GM21529 (cell line): ENCODE data around the gene TSSC4.

Experiments used
- ATAC-seq: cut with Tn5 transposase; IDR thresholded peaks from one replicate; pipeline ENCODE4 v1.9.1; 2021; ENCODE audit not compliant: unreplicated experiment

TSSC4 gene

GRCh38 chr11:2385156-2386151, 15.1 kb upstream of the TSSC4 start:
- ATAC-seq, result peak; percentile 32

- ATAC-seq, result no peak
Measured at GRCh38 chr11:2386591-2386990, 14.0 kb upstream of the TSSC4 start.

- ATAC-seq, result no peak
Measured at GRCh38 chr11:2387266-2387987, 13.1 kb upstream of the TSSC4 start.

GRCh38 chr11:2388431-2389376, 11.8 kb upstream of the TSSC4 start:
- ATAC-seq, result no peak

GRCh38 chr11:2389377-2390026, 11.0 kb upstream of the TSSC4 start:
- ATAC-seq, result no peak

- no peak for ATAC-seq
Measured at GRCh38 chr11:2390091-2390724, 10.3 kb upstream of the TSSC4 start.

- ATAC-seq, result no peak
Measured at GRCh38 chr11:2390725-2391151, 9.8 kb upstream of the TSSC4 start.

GRCh38 chr11:2391181-2391975, 9.2 kb upstream of the TSSC4 start:
- no peak for ATAC-seq

GRCh38 chr11:2392241-2392959, 8.2 kb upstream of the TSSC4 start:
- ATAC-seq, result no peak

GRCh38 chr11:2393111-2393868, 7.3 kb upstream of the TSSC4 start:
- ATAC-seq, result no peak

- ATAC-seq, result no peak
Measured at GRCh38 chr11:2393941-2394817, 6.4 kb upstream of the TSSC4 start.

GRCh38 chr11:2394818-2395105, 5.8 kb upstream of the TSSC4 start:
- no peak for ATAC-seq

- ATAC-seq, result no peak
Measured at GRCh38 chr11:2395211-2395730, 5.3 kb upstream of the TSSC4 start.

- no peak for ATAC-seq
Measured at GRCh38 chr11:2395856-2396255, 4.7 kb upstream of the TSSC4 start.

GRCh38 chr11:2396471-2396870, 4.1 kb upstream of the TSSC4 start:
- no peak for ATAC-seq

- no peak for ATAC-seq
Measured at GRCh38 chr11:2397005-2397404, 3.5 kb upstream of the TSSC4 start.
